Measurements from ENCODE around the gene C9orf72.
A peak's percentile ranks its signal among the peaks of the same experiment; 100 is the strongest.

DNA sequence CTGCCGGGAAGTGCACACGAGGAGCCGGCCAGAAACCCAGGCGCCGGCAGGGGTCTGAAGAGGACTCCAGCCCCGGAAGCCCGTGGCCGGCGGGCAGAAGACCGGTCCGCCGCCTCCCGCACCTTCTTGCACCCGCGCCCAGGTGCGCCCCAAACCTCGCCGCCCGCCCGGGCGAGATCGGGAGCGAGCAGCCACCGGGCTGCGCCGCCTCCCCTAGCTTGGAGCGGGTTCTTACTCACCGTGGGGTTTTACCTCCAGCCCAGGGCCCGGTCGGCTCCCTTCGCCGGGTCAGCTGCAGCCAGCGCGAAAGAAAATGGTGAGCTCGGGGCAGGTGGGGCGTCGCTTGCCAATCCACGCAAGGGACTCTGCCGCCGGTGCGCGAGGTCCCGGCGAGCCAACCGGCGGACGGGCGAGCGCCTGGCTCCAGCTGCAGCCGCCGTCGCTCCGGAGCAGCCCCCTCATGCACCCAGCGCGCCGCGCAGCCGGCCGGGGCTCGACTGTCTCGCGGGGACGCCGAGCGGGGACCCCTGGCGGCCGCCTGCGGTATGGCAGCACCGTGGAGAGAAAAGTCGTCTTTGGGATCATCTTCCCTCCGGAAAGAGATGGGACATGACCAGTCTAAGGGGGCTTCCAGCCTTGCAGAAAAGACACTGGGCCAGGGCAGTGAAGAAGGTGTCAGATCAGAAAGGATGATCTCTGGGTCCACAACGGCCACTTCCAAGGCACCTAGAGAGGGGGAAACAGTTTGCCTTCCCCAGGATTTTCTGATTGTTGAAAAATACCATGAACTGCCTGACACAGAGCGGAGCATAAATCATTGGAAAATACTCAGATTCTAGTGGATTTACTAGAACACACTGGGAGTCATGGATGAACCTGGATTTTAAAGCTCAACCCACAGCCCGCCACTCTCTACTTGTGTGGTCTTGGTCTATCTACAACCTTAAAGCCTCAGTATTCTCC, 43.7 kb downstream of the C9orf72 start, which contains the start of gene MOB3B:
- TF ChIP-seq POLR2A (IDR thresholded peaks at IDR 0.05; ENCODE audit: low read depth, low read length) = no peak
- peak; percentile 54 for TF ChIP-seq RAD21 (IDR thresholded peaks at IDR 0.05; ENCODE audit: low read length)
- TF ChIP-seq, protein P1, sequence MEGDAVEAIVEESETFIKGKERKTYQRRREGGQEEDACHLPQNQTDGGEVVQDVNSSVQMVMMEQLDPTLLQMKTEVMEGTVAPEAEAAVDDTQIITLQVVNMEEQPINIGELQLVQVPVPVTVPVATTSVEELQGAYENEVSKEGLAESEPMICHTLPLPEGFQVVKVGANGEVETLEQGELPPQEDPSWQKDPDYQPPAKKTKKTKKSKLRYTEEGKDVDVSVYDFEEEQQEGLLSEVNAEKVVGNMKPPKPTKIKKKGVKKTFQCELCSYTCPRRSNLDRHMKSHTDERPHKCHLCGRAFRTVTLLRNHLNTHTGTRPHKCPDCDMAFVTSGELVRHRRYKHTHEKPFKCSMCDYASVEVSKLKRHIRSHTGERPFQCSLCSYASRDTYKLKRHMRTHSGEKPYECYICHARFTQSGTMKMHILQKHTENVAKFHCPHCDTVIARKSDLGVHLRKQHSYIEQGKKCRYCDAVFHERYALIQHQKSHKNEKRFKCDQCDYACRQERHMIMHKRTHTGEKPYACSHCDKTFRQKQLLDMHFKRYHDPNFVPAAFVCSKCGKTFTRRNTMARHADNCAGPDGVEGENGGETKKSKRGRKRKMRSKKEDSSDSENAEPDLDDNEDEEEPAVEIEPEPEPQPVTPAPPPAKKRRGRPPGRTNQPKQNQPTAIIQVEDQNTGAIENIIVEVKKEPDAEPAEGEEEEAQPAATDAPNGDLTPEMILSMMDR (conservative IDR thresholded peaks at IDR 0.05; ENCODE audit: low read depth, low read length) = peak; percentile 82
- no peak for TF ChIP-seq RFX5 (IDR thresholded peaks at IDR 0.05; ENCODE audit: low read depth, low read length)
- TF ChIP-seq CHD1 (IDR thresholded peaks at IDR 0.05; ENCODE audit: low read depth, low read length) = no peak
